Subcutaneous abdominal adipose tissue (tissue), 5 donors: Measurements from ENCODE around the gene EEFSEC.
A peak's percentile ranks its signal among the peaks of the same experiment; 100 is the strongest.

Experiments
- H3K27ac ChIP-seq: one replicate; pipeline ENCODE4 v1.7.0; 2013; ENCODE audit warnings: low read depth, mild to moderate bottlenecking, inconsistent platforms, low read length, moderate library complexity
- H3K27me3 ChIP-seq, 5 donors: one replicate each; pipeline ENCODE4 v1.7.0; 2013; ENCODE audit warnings: low read length in 5 of 5, inconsistent platforms in 1 of 5; ENCODE audit not compliant: control insufficient read depth in 5 of 5, insufficient read depth in 4 of 5
- H3K36me3 ChIP-seq, 5 donors: one replicate each; pipeline ENCODE4 v1.7.0; 2013; ENCODE audit warnings: low read length in 5 of 5; ENCODE audit not compliant: control insufficient read depth in 5 of 5, insufficient read depth in 5 of 5
- H3K4me1 ChIP-seq, 5 donors: one replicate each; pipeline ENCODE4 v1.7.0; 2013; ENCODE audit warnings: low read length in 5 of 5, mild to moderate bottlenecking in 3 of 5, moderate library complexity in 1 of 5; ENCODE audit not compliant: control insufficient read depth in 5 of 5, insufficient read depth in 5 of 5
- H3K4me3 ChIP-seq, 5 donors: one replicate each; pipeline ENCODE4 v1.7.0; 2013; ENCODE audit warnings: low read length in 5 of 5, low read depth in 1 of 5
- H3K9ac ChIP-seq, 5 donors: one replicate each; pipeline ENCODE4 v1.7.0; 2013; ENCODE audit warnings: low read length in 5 of 5, mild to moderate bottlenecking in 4 of 5, moderate library complexity in 3 of 5
- H3K9me3 ChIP-seq, 5 donors: one replicate each; pipeline ENCODE4 v1.7.0; 2013; ENCODE audit warnings: low read length in 5 of 5; ENCODE audit not compliant: control insufficient read depth in 5 of 5
- donor health status: healthy.
- donor health status: healthy.
- donor health status: healthy.
- donor health status: healthy.
- donor health status: healthy.

EEFSEC gene

GRCh38 chr3:128281056-128281455, 127.8 kb downstream of the EEFSEC start:
- peaks cover 14 to 58% (median 49%) of the 10 kb centered on the region in 5 donors for H3K4me1 ChIP-seq
- no peaks in the 10 kb centered on the region for H3K9me3 ChIP-seq
- H3K27me3 ChIP-seq, result no peaks in the 10 kb centered on the region
- H3K36me3 ChIP-seq, result peaks cover 0 to 6% (median 0%) of the 10 kb centered on the region in 5 donors
- no peak overlapping the region for H3K9ac ChIP-seq
- H3K4me3 ChIP-seq, result no peak overlapping the region
- no peak overlapping the region for H3K27ac ChIP-seq

GRCh38 chr3:128281461-128282367, 128.4 kb downstream of the EEFSEC start:
- H3K4me3 ChIP-seq, result no peak overlapping the region
- H3K4me1 ChIP-seq, result peaks cover 11 to 51% (median 43%) of the 10 kb centered on the region in 5 donors
- H3K27me3 ChIP-seq, result no peaks in the 10 kb centered on the region
- H3K9ac ChIP-seq, result no peak overlapping the region
- H3K27ac ChIP-seq, result no peak overlapping the region
- peaks cover 0 to 6% (median 0%) of the 10 kb centered on the region in 5 donors for H3K36me3 ChIP-seq
- H3K9me3 ChIP-seq, result no peaks in the 10 kb centered on the region

DNA sequence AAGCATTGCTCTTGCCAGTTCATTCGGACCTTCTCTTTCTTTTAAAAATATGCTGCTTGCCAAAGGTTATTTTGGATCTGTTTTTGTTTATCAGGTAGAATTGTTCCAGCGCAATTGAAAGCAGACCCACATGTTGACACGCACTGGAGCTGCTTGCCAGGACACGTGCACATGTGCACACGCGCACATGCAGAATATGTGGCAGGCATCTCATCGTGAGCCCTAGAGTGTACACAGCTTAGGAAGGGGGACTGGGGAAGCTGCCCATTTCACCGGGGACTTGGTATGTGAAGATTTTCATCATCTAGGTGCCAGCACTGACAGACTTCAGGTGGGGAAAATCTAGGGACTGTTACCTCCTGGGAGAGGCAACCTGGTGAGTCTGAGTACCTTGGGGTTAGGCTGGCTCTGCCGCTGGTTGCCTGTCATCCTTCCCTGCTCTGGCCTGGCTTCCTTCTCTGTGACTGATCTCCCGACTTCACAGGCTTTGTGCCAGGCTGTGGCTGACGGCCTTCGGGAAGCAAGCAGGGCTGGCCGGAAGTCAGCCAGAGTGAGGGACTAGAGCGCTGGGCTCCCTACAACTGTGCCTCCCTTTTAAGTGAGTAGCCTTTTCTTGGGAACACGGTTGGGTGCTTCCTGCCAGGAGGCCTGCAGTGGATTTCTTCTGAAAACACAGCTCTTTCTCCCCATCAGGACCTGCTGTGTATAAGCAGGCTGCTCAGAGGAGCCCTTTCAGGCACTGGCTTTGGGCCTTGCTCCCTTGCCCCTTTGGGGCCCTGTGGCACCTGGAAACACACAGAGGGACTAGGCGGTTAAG, 129.3 kb downstream of the EEFSEC start:
- peak overlapping the region in 1 of 5 donors; percentile 32 for H3K4me3 ChIP-seq

DNA sequence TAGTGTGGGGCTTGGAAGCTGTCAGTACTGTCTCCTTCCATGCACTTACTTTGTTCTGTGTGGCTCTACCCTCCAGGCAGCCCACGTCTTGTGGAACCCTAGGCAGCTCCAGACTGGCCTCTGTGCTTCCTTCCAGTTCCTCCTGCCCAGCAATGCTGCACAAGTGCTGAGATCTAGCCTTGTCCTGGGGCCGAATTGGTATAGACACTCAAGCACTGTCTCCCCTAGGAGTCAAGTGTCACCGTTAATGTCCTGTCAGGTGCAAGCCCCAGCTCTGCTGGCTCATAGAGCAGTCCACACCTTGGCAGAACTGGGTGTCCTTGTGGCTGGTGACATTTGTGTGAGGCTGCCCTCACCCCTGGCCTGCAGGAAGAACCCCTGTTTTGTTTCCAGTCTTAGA, 130.1 kb downstream of the EEFSEC start:
- H3K4me3 ChIP-seq, result no peak overlapping the region
- H3K9ac ChIP-seq, result no peak overlapping the region
- no peaks in the 10 kb centered on the region for H3K27me3 ChIP-seq
- no peak overlapping the region for H3K27ac ChIP-seq
- peaks cover 9 to 35% (median 28%) of the 10 kb centered on the region in 5 donors for H3K4me1 ChIP-seq
- H3K36me3 ChIP-seq, result peaks cover 0 to 6% (median 0%) of the 10 kb centered on the region in 5 donors
- H3K9me3 ChIP-seq, result no peaks in the 10 kb centered on the region

More for the DNA sequence above, 129.3 kb downstream of the EEFSEC start:
- Histone ChIP-seq H3K27ac (no peak overlapping the region), H3K4me1 (peaks cover 11 to 44% (median 37%) of the 10 kb centered on the region in 5 donors), H3K9ac (peak overlapping the region in 2 of 5 donors; percentile 31 to 54), H3K27me3 (no peaks in the 10 kb centered on the region), H3K9me3 (no peaks in the 10 kb centered on the region), H3K36me3 (peaks cover 0 to 6% (median 0%) of the 10 kb centered on the region in 5 donors)

- no peak overlapping the region for H3K27ac ChIP-seq
- H3K9me3 ChIP-seq, result peaks cover 0 to 3% (median 0%) of the 10 kb centered on the region in 5 donors
- peaks cover 0 to 6% (median 2%) of the 10 kb centered on the region in 5 donors for H3K36me3 ChIP-seq
- no peak overlapping the region for H3K4me3 ChIP-seq
- H3K9ac ChIP-seq, result no peak overlapping the region
- H3K27me3 ChIP-seq, result no peaks in the 10 kb centered on the region
- peaks cover 5 to 19% (median 15%) of the 10 kb centered on the region in 5 donors for H3K4me1 ChIP-seq
These were observed 132.0 kb downstream of the EEFSEC start for GRCh38 chr3:128285042-128285966.

DNA sequence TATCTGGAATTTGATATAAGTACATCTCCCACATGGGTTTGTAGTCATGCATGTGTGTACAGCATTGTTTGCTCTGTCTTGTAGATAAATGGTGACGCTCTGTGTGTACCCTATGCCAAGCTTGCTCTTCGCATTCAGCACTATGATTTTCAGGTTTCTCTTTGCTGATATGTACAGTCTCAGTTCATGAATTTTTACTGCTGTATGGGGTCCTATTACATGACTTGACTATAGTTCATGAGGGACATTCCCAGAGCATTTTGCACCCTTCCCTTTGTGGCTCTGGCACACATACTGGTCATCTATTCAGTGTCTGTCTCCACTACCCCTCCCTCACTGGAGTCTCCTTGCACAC, 132.7 kb downstream of the EEFSEC start:
- Histone ChIP-seq H3K27me3 (no peaks in the 10 kb centered on the region), H3K4me3 (no peak overlapping the region), H3K27ac (no peak overlapping the region), H3K9me3 (peaks cover 0 to 4% (median 0%) of the 10 kb centered on the region in 5 donors), H3K4me1 (peaks cover 5 to 18% (median 15%) of the 10 kb centered on the region in 5 donors), H3K36me3 (peaks cover 0 to 6% (median 2%) of the 10 kb centered on the region in 5 donors), H3K9ac (no peak overlapping the region)

- Histone ChIP-seq H3K9me3 (peaks cover 0 to 4% (median 0%) of the 10 kb centered on the region in 5 donors), H3K9ac (no peak overlapping the region), H3K36me3 (peaks cover 0 to 6% (median 2%) of the 10 kb centered on the region in 5 donors), H3K4me3 (no peak overlapping the region), H3K27me3 (no peaks in the 10 kb centered on the region), H3K4me1 (peaks cover 5 to 16% (median 14%) of the 10 kb centered on the region in 5 donors), H3K27ac (no peak overlapping the region)
These were observed 133.4 kb downstream of the EEFSEC start for GRCh38 chr3:128286691-128287090.

- Histone ChIP-seq H3K27ac (no peak overlapping the region), H3K4me1 (peaks cover 5 to 10% (median 9%) of the 10 kb centered on the region in 5 donors), H3K4me3 (no peak overlapping the region), H3K27me3 (no peaks in the 10 kb centered on the region), H3K9ac (no peak overlapping the region), H3K36me3 (peaks cover 0 to 6% (median 2%) of the 10 kb centered on the region in 5 donors), H3K9me3 (peaks cover 0 to 4% (median 0%) of the 10 kb centered on the region in 5 donors)
These were observed 133.9 kb downstream of the EEFSEC start for GRCh38 chr3:128287216-128287615.

- Histone ChIP-seq H3K4me1 (no peaks in the 10 kb centered on the region), H3K36me3 (peaks cover 0 to 3% (median 0%) of the 10 kb centered on the region in 5 donors), H3K27me3 (no peaks in the 10 kb centered on the region), H3K9me3 (peaks cover 0 to 4% (median 0%) of the 10 kb centered on the region in 5 donors), H3K4me3 (no peak overlapping the region), H3K9ac (no peak overlapping the region), H3K27ac (no peak overlapping the region)
These were observed 136.3 kb downstream of the EEFSEC start for GRCh38 chr3:128289534-128289933.
